Measurements from ENCODE around the gene SNRK.
"Not testable (repeated sequence)": the region's sequence is repeated elsewhere in the genome, so short reads cannot be mapped to it uniquely, and the experiment has no call there.

Gene SNRK

DNA sequence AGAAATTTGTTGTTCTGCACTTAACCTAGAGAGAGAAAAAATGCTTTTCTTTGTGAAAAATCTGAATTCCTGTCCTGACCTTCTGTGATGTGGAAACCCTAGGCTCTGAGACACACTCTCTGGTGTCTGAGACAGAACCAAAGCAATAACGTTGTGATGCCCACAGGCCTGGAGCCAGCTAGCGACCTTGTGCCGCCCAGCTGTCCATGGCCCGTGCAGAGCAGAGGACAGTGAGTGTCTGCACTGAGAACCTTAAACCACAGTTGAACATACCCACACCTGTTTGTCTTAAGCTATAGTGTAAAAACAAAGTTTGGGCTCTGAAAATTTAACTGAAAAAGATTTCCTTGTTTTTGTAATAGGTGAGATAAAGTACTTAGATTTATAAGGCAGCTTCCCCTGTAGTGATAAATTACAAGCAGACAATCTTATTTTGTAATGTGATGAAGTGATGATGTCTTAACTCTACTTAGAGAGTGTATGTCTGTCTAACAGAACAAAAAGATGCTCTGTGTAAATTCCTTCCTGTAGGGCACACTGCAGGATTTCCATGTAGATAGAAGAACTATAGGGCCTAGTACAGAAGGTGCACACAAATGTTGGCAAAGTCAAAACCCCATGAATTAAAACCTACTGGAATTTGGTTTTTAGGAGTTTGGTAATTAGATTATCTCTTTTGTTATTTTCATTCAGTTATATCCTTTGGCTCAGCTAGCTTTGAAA is 62.7 kb downstream of the SNRK start:
- no peak for DNase-seq

DNA sequence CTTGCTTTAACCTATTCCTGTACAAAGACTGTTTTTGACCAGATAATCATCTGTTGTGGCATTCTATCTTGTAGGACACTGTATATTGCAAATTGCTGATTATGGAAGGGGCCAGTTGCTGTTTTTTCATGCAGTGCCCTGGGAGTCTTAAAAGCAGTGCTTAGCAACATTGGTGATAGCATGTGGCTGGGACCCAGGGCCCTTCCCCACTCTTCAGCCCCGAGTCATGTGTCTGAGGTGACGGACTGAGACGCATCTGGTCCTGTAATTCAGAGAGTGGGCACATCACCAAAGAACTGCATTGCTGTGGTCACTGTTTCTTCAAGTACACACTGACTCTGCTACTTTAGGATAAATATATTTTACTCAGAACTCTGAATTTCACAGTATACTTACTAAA is 63.4 kb downstream of the SNRK start:
- no peak for DNase-seq

DNA sequence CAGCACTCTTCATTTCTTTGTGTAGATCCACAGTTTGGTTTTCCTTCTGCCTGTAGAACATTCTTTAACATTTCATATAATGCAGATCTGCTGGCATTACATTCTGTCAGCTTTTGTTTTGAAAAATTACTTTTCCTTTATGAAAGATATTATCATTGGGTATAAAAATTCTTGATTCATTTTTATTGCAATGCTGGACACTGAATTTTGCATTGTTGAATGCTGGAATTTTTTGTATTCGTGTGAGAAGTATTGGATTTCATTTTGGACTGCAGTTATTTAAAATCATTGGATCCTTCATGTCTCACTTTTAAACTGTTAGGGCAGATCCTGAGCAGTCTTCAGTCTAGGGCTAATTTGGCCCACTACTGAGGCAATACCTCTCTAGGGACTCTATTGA is 67.1 kb downstream of the SNRK start:
- no peak for DNase-seq

DNA sequence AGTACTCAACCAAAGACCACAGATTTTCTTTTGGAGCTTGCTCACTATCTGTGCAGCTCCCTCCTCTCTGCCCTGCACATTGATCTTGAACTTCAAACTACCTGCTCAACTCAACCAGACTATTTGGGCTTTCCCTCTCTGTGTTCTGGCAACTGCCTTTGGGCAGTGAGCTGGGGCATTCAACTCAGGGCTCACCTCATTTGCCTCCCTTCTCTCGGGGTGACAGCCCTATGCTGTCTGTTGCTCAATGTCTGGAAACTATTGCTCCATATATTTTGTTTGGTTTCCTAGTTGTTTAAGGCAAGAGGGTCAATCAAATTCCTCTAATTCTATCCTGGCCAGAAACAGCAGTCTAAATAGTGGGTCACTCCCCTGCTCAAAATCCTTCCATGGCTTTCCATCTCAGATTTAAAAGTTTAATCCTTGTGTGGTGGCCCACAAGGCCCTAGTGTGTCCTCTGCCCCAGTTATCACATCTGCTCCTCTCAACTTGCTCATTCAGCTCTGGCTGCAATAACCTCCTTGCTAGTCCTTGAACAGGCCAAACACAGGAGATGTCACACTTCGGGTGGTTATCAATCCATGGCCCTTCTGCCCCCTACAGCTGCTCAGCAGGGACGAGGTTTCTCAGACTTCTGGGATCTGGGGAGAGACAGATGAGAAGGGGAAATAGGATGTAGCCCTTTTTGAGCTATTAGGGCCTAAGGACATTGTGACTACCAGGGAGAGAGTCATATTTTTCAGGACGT is 67.8 kb downstream of the SNRK start:
- DNase-seq, result no peak

DNA sequence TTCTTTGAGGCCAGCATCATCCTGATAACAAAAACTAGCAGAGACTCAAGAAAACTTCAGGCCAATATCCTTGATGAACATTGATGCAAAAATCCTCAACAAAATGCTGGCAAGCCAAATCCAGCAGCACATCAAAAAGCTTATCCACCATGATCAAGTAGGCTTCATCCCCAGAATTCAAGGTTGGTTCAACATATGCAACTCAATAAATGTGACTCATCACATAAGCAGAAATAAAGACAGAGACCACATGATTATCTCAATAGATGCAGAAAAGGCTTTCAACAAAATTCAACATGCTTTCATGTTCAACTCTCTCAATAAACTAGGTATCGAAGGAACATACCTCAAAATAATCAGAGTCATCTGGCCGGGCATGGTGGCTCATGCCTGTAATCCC is 69.7 kb downstream of the SNRK start:
- DNase-seq, result not testable (repeated sequence)

DNA sequence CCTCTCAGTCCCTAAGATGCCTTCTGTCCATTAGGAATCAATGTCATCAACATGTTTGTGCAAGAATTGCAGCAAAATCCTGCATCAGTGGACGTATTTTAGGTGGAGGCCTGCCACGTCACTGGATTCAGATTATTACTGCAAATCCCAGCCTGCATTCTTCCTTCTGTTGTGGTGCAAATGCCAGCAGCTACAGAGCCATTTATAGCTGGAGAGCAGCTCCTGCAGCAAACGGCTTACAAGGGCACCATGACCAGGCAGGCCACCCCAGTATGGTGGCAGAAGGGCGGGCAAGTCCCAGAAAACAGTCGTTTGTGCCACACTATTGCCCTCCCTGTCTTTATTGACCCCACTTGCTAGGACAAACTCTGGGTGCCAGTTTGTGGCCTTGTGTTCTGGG is 74.7 kb downstream of the SNRK start:
- no peak for DNase-seq

DNA sequence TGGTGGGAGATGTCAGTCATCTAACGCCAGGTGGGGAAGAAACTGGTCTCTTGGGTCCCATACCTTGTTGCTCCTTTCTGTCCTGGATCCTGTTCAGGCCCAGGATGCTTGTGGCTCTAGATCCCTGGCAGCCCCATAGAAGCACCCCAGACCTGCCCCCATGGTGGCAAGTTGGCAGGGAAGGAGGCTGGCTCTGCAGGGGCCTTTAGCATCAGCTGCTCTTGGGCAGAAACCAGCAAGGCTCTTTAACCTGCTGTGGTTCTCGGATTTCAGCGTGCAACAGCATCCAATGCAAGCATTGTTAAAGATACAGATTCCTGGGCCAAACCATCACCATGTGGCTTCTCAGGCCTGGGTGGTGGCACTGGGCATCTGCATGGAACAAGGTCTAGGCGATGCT is 75.8 kb downstream of the SNRK start:
- DNase-seq, result no peak

DNA sequence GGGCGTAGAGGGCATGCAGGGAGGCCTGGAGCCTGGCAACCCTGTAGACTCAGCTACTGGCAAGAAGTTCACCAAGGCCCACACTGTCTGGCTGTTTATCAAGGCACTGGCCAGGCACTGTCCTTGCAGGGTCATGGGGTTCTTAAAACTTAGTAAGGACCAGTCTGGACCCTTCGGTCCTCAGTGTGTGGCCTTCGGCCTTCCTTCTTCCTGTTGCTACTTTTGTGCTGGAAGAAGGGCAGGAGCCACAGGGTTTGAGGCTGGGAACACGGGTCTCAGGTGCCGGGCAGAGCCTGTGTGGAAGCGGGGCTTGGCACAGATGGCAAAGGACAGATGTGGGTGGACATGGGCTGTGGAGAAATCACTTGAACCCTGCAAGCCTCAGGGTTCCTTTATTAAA is 76.6 kb downstream of the SNRK start:
- no peak for DNase-seq

DNA sequence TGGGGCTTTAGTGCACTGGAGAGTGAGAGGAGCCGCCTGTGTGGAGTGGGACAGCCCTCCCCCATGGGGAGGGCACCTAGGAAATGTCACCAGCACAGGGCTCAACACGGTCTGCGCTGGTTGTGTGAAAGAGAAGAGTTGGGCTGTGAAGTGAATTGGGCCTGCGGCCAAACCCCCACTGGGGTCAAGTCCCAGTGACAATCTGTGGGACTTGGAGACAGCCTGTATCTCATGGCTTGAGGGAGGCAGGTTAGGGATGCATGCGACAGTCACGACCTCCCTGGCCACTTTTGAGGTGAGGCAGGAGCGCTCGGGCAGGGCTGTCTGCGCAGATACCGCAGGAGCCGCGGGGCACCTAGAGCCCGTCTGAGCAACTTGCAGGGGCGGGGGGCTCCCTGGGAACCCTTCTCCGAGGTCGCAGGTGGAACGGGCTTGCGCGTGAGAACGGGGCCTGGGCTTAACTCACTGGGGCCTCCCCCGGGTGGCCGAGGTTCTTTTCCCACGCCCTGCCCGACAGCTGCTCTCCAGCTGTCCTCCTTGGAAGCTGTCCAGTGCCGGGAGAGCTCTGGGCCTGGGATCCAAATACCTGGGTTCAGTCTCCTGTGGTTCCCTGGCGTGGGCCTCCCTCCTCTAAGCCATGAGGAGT is 77.4 kb downstream of the SNRK start:
- no peak for DNase-seq

DNA sequence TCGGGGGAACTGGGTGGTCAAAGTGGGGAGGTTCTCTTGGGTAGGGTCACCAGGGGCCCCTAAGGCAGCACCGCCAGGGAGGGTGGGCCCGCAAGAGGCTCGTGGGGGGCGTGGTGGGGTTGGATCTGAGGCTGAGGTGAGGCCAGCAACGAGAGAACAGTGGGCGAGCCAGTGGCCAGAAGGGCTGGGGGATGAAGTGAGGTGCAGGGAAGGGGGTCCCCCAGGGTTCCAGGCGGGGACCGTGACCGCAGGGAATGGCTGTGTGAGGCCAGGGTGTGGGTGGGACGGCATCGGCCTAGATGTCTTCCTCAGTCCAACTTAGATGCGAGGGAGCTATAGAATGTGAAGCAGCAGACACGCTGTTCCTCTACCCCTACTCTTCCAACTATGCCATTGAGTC is 78.2 kb downstream of the SNRK start:
- no peak for DNase-seq

DNA sequence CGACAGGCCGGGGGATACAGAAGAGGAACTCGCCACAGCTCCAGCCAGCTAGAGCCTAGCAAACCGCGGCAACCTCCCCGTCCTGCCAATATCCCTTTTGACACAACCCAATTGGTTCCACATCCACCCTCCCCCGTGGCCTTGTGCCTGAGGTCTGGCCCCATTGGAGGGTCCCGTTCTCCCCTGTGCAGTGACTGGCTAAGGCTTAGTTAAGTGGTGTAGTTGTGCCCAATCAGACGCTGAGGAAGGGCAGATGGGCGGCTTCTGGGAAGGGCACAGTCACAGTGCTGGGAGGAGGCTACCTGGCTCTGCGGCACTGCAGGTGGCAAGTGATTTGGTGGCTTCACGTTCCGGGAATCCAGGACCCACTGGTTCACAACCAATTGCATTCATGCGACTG is 78.6 kb downstream of the SNRK start:
- DNase-seq, result no peak

DNA sequence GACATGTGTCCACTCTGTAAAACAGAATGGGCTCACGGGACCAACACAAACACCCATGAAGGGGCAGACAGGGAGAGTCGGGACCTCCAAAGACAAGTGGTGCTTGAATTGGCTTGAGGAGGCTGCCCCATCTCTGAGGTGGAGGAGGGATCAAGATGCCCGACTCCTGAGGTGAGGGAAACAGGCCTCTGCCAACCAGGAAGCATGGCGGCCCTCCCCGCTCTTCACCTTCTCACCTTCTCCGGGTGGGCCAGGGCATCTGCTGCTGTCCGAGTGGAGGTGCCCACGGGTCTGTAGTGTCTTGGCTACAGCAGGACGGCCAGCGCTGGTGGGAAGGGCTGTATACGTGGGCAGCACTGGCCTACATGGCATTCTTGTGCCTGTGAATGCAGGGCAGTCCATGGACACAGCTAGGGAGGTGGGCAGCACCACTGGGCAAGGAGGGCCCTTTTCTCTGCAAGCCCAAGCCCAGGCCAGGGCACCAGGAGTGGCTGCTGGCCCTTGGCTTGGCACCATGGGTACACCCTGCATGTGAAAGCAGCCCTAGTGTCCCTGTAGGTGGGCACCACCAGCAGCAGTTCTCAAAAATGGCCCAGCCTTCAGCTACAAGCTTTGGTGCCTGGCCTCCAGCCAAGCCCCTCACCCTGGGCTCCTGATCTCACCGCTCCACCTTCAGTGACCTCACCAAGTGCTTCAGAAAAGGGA is 79.4 kb downstream of the SNRK start:
- no peak for DNase-seq

DNA sequence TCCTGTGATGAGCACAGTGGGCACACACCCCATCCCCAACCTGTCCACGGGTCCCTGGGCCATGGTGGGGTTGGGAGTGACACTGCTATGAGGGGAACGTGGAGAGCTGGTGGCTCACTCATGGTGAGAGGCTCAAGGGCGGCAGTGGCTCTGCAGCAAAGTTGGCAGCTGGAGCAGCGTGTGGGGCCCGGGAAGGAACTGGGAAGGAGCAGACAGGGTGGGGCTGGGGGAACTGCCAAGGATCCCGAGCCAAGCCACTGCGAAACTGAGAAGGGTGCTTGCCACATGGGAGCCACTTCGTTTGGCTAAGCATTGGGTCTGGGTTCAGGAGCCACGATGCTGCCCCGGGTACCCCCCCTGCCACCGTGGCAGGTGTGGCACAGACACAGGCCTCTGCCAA is 80.1 kb downstream of the SNRK start:
- DNase-seq, result no peak

DNA sequence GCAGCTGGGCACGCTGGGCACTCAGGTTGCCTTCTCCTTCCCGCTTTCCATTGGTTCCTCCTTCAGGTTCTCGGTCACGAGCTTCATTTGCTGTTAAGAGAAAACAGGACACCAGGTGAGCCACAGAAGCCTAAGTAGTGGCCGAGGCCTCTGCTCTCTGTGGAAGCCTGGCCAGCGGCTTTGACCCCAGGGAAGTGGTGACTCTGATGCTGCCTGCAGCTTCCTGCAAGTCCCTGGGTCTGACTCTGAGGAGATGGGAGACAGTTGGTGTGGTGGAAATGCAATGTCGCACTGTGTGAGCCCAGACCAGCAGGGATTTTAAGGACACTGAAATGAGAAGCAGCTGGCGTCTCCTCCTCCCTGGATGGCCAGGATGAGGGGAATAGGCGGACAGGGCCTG is 80.5 kb downstream of the SNRK start:
- DNase-seq, result no peak

DNA sequence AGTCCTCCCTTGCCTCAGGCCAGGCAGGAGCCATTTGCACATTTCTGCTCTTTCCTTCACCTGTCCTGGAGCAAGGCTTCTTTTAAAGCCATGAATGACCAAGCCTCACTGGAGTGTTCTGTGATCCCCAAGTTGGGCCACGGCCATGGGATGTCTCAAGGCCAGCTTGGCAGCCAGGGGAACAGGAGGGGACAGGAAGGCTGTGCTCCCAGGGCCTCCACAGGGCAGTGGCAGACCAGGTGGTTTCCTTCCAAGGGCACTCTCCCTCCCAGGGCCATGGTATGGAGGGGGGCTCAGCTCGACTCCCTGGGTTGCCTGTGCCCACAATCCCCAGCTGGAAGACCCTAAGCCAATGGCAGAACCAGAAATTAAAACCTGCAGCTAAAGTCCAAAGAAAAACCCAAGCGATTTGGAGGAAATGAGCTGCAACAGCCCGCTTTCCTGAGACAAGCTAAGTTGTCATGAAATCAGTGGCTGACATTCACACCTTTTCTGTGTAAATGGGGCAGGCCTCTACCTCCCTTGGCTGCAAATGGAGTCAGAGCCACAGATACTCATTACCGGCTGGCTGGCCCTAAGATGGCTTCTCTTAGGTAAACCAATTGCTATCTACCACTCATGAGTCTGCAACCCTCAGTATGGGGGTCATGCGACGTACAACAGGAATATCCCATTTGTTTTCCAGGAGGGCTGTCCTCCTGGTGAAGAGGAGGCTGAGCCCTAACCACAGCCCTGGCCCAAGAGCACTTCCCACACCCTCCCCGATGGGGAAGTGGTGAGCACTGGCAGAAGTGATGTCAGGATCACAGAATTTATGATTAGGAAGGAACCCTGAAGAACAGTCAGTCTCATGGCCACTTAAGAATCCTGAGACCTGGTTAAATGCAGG is 83.3 kb downstream of the SNRK start:
- no peak for DNase-seq

DNA sequence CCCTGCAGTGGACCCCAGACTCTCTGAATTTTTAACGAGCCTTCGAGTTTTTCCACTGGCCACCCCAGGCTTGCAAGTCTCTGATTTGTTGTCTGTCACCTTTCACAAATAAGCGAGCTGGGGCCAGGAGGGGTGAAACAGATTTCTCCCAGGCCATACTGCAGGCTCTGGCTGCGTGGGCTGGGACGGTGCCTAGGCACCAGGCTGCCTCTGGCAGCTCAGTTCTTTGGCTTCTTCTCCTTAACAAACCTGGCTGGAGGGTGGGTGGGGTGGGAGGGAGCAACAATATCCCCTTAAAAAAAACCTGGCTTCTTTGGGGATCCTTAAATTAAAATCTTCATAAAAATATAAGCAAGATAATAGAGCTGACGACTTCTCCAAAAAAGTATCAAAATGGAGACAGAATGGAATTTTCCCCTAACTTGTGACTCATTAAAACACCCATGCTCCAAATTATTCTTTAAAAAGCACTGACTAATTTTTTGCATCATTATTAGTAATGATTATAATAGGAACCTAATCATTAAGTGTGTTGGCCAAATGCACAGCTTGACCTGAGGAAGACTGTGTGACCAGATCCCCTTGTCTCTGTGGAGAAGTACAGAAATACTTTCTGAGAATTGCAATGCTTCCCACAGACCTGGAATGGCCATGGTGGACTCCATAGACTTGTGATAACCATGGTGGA is 84.1 kb downstream of the SNRK start:
- DNase-seq, result no peak

DNA sequence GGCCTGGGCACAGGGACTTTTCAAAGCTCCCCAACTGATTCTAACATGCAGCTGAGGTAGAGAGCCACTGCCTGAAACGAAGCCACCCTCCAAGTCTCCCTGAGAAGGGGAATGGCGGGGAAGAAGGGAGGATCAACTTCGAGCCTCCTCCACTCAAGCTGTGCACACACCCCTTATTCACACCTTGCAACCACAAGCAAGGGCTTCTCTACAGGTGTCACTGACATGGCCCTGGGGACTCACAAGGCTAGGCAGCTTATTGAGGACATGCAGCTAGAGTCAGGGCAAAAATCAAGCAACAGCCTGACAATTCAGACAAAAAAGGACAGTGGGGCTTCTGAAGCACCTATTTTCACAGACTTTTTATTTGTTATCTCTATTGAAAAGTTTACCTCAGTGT is 85.2 kb downstream of the SNRK start:
- no peak for DNase-seq

DNA sequence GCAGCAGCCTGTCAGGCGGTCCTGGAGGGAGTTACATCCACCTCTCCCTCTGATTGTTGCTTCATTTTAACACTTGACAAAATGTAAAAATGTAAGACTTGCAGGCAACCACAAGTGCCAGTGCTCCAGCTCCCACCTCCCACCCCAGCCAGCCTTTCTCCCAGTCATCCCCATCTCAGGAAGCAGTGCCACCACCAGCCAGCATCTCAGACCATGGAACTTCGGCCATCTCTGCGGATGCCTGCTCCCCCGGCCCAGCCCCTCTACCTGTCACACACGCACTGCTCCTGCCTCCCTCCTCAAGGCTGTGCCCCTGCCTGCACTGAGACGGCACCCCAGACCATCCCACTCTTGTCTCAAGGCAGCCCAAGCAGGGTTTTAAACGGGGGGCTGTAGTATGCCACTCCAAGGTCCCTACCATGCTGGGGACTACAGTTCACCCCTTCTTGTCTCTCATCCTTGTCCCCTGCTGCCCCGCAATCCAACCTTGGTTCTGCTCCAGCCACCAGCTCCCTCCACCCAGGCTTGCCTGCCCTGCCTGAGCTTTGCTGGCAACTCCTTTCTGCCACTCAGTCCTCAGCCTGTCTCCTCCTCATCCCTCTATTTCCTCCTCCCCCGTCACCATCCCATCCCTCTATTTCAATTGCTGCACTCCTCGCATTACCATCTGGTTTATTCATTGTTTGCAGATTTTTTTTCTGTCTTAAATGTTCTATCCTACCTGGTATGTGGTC is 85.8 kb downstream of the SNRK start:
- DNase-seq, result no peak

DNA sequence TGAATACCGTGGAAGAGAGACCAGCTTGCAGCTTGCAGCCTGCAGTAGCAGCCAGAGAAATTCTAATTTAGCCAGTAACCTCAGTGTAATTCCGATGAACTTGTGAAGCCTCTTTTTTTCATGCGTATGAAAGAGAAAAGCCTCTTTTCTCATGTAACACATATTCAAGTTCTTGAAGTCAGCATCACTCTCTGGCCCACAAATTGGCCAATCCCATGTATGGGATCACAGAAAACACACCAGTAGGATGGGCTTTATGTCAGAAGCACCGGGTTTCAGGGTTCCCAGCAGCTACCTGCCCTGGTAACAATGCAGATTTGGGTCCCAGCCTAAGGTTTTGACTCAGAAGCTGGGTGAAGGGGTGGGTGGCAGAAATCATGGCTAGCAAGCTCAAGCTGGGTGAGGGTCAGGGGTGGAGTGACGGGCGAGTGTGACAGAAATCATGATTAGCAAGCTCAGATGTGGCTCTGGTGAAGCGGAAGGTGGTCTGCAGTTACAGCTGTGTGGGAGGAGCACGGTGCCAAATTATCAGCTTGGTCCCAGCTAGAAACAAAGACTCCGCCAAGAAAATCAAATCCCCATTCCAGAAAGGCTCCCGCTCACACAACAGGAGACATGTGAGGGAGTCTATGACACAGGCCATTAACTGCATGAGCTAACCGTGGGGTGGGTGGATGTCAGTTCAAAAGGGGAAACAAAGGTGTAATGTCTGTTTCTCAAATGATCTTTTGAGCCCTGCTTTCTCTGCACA is 86.6 kb downstream of the SNRK start:
- DNase-seq, result no peak

DNA sequence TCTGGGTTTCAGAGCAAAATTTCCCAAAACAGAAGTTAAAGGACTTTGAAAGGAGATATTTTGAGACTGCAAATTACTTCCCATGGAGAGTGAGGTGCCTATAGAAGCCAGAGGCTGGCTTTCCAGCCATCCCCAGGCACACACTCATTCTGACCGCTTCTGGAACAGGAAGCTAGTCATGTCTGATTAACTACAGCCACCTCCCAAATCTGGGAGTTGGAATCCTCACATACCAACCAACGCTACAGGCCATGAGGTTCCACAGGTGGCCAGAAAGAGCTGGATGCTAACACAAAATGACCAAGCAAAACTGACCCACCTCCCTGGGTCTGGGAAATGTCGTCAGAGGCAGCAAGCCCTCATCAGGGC is 87.2 kb downstream of the SNRK start:
- no peak for DNase-seq
